IMR-90 (cell line): Measurements from ENCODE around the gene ULBP2.

Experiments
- POLR2A ChIP-seq: IDR thresholded peaks from 2 replicates; pipeline ENCODE4 v1.6.1; 2012; ENCODE audit warnings: mild to moderate bottlenecking, low read depth, low read length
- TF ChIP-seq, protein P1 (sequence below): conservative IDR thresholded peaks from 2 replicates; pipeline ENCODE4 v1.5.1; 2012; ENCODE audit warnings: mild to moderate bottlenecking, low read depth, low read length, improper control_type of control experiment

GRCh38 chr6:149931501-149931900 lies 10.3 kb upstream of the ULBP2 start:
- TF ChIP-seq POLR2A, result no peak
- TF ChIP-seq, protein P1, sequence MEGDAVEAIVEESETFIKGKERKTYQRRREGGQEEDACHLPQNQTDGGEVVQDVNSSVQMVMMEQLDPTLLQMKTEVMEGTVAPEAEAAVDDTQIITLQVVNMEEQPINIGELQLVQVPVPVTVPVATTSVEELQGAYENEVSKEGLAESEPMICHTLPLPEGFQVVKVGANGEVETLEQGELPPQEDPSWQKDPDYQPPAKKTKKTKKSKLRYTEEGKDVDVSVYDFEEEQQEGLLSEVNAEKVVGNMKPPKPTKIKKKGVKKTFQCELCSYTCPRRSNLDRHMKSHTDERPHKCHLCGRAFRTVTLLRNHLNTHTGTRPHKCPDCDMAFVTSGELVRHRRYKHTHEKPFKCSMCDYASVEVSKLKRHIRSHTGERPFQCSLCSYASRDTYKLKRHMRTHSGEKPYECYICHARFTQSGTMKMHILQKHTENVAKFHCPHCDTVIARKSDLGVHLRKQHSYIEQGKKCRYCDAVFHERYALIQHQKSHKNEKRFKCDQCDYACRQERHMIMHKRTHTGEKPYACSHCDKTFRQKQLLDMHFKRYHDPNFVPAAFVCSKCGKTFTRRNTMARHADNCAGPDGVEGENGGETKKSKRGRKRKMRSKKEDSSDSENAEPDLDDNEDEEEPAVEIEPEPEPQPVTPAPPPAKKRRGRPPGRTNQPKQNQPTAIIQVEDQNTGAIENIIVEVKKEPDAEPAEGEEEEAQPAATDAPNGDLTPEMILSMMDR, result no peak
